GM12892 (cell line): ENCODE measurements around the gene GSS.

ENCODE experiments used
- DNase-seq: peaks from one replicate; pipeline ENCODE4 v3.0.0; 2011; ENCODE audit not compliant: insufficient read length
- FAIRE-seq: peaks from 2 replicates; lab custom pipeline; 2011; peaks lifted over from hg19 to GRCh38; lab: Jason Lieb, UNC
- POLR2A ChIP-seq: IDR thresholded peaks from 2 replicates; pipeline ENCODE4 v1.6.1; 2011; ENCODE audit warnings: low read depth, low read length, control low read depth
- POLR2AphosphoS5 ChIP-seq: IDR thresholded peaks from 2 replicates; pipeline ENCODE4 v1.6.1; 2011; ENCODE audit warnings: low read depth, low read length, control low read depth
- TAF1 ChIP-seq: IDR thresholded peaks from 2 replicates; pipeline ENCODE4 v1.6.1; 2011; ENCODE audit warnings: low read depth, mild to moderate bottlenecking, control low read depth, low read length, borderline replicate concordance

The GSS gene

DNA sequence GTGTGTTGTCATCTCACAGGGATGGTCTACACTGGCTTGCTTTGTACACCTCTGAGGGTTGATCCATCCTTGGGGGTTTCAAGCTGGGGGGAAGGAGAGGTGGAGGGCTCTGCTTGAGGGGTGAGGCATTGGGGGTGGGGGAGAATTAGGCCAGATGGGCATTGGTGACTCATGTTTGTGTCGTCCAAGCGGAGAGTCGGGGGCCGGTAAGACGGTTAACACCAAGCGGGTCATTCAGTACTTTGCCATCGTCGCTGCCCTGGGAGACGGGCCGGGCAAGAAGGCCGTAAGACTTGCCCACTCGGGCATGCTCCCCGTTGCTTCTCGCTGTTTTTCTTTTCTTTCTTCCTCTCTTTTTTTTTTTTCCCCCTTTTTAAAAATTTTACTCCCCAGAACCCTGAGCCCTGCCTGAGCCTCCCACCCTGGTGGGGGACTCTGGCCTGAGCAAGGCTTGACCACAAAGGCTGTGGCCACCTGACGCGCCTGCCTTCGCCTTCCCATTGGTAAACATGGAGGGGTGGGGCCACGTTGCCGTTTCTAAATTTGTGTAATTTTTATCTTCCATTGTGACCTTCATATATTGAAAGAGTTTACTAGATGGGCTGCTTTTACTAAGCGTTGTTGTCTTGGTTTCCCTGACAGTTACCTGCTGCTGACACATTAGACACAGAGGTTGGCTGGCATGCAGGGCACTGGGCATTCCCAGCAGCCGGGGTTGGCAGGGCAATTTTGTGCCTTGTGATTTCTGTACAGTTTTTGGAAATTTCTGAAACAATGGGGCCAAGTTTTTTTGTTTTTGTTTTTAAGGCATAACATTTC is 26.9 kb upstream of the GSS start:
- FAIRE-seq (no peak), DNase-seq (no peak)
- TF ChIP-seq POLR2AphosphoS5 = no peak
- TF ChIP-seq TAF1 = no peak
- no peak for TF ChIP-seq POLR2A

DNA sequence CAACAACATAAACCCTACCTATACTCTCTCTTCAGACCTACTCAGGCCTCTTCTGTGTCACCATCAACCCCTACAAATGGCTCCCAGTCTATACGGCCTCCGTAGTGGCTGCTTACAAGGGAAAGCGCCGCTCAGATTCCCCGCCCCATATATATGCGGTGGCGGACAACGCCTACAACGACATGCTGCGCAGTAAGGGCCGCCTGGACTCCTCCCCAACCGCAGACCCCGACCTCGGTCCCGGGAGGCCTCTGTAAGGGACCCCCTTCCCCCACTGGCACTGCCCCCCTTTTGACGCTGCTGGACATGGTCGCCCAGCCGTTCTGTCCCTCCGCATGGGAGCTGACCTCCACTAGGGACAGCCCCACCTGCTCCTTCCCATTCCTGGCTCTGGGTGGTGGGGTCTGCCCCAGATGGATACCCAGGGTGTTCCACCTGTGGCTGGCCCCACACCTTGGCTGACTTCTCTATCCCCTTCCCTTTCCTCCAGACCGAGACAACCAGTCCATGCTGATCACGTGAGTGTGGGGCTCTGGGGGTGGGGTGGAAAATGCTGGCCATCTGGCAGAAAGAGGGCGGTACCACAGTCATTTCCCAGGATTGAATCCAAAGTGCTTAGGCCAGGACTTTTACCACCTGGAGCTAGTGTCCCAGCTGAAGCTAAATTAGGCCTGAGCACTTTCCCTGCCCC is 25.1 kb upstream of the GSS start:
- TF ChIP-seq TAF1 = no peak
- TF ChIP-seq POLR2AphosphoS5 = no peak
- TF ChIP-seq POLR2A = no peak
- DNase-seq (no peak), FAIRE-seq (no peak)

DNA sequence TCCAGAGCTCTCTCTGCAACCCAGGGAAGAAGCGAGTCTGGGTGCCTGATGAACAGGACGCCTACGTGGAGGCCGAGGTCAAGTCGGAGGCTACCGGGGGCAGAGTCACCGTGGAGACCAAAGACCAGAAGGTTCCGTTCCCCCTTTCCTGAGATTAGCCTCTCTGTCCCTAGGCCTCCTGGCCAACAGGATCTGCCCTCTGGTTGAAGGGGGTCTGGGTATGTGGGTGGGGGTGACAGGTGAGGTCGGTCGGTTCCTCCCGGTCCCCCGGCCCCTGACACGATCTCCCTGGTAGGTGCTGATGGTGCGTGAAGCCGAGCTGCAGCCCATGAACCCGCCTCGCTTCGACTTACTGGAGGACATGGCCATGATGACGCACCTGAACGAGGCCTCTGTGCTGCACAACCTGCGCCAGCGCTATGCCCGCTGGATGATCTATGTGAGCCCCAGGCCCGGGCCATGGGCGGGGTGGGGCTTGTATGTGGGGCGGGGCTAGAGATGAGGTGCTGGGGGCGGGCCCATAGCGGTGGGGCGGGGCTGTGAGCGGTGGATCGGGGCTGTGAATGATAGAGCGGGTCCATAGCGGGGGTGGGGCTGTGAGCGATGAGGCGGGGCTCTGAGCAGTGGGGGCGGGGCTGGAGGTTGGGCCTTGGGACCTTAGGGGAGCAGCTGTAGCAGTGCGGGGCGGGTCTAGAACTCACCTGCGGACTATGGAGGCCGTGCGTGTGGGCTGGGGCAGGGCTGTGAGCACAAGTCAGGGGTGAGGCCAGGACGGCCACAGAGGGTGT is 24.0 kb upstream of the GSS start:
- no peak for TF ChIP-seq POLR2A
- TF ChIP-seq TAF1 = no peak
- no peak for TF ChIP-seq POLR2AphosphoS5
- DNase-seq = no peak
- no peak for FAIRE-seq

- FAIRE-seq (no peak), DNase-seq (no peak)
- TF ChIP-seq TAF1 (no peak), POLR2A (no peak), POLR2AphosphoS5 (no peak)
Observed at GRCh38 chr20:34978092-34978744, 22.6 kb upstream of the GSS start.

DNA sequence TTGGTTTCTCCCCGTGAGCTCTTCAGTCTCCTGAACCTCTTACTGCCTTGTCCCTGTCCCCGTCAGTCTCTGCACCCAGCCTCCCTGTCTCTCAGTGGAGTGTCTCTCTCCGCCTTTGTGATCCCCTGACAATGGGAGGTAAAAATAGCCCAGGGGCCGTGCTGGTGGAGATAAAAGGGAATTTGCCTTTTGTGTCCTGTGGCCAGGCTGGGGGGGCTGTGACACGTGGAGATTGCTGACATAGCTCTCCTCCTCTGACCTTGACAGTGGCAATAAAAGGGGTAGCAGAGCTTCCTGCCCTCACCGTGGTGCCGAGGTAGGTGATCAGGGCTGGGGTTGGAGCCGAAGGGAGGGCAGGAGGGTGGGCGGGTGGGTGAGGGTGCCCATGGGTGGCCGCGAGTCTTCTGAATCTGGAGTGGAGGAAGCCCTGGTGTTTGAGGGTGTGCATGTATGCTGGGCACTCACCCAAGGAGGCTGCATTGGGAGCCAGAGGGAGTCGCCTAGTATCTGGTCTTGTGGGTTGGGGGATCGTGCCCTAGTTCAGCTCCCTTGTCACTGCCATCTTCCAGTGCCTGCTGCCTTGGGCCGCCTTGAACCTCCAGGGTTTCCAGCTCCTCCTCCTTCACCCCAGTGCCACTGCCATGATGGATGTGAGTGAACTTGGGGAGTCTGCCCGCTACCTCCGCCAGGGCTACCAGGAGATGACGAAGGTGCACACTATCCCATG is 21.9 kb upstream of the GSS start:
- TF ChIP-seq POLR2A (no peak), POLR2AphosphoS5 (no peak), TAF1 (no peak)
- DNase-seq = no peak
- no peak for FAIRE-seq

DNA sequence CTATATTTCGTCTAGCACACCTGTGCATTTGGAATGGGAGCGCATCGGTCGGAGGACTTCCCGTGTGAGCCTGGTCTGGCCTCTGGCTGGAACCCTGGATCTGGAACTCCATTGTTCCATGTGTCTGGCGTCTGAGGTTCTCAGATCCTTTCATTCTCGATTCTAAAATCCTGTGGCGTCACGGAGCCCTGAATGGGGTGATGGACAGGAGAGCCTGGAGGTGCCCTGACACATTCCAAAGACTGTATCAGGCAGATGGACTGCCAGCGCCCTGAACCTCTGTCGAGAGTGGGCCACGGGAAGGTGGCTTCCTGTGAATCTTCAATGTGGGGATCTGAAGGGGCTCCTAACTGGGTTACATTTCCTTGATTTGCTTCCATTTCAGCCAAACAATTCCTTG is 20.7 kb upstream of the GSS start:
- no peak for TF ChIP-seq POLR2AphosphoS5
- TF ChIP-seq POLR2A = no peak
- TF ChIP-seq TAF1 = no peak
- FAIRE-seq = no peak

GRCh38 chr20:34974246-34974645 is 18.6 kb upstream of the GSS start:
- no peak for DNase-seq
- TF ChIP-seq TAF1 (no peak), POLR2A (no peak), POLR2AphosphoS5 (no peak)
- no peak for FAIRE-seq

More for the DNA sequence above, 20.7 kb upstream of the GSS start:
- no peak for DNase-seq

DNA sequence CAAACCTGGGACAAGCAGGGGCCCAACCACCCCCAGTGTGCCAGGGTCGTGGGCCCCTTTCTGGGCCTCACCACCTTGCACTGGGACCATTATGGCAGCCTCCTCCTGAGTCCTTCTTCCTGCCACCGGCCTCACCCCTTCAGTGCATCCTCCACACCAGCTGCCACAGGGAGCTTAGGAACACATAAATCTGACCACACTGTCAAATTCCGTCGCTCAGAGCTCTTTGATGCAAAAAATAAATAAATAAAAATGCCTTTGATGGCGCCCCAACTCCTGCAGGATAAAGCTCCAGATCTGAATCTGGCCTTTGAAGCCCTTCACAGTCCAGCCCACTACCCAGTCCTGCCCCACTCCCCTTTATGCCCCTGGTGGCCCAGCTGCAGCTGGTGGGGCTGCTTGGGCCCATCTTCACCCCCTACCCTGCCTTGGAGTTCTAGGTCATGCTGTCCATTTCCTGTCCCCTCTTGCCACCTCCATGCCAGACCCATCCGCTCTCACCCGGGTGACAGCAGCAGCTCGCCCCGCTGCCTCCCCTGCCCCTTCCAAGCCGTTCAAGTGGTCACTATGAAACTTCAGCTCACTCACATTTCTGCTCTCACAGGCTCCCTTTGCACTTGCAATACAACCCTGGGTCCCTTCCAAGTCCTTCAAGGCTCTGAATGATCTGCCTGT is 16.1 kb upstream of the GSS start:
- DNase-seq = no peak
- FAIRE-seq = no peak
- no peak for TF ChIP-seq TAF1
- no peak for TF ChIP-seq POLR2A
- no peak for TF ChIP-seq POLR2AphosphoS5

DNA sequence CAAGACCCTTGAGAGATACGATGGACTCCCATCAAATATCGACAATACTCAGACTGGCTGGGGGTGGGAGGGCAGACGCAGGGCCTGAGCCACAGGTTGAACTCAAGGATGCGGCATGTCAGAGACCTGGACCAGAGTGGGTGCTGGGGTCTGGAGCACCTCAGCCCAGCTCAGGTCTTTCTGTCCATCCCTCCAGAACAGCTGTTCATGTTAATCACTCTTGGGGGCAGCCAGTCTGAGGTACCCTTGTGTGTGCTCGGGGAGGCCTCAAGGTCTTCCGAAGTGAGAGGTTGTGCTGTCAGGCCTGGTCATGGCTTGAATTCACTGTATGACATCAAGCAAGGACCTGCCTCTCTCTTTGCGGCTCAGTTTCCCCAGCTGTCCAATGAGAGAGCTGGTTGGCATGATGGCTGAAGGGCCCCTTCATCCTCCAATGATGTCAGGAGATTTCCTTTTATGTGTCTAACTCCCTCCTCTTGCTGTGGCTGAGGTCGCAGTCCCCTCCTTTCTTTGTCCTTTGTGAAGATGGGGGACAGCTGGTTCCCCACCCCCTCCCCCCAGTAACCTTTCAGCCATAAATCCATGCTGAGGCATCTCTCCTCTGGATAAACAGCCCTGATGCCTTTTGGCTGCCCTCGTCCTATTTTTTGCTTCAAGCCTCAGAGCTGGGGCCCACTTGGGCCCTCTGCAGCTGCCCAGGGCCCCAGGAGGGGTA is 15.4 kb upstream of the GSS start:
- DNase-seq (no peak), FAIRE-seq (no peak)
- TF ChIP-seq TAF1 (no peak), POLR2A (no peak), POLR2AphosphoS5 (no peak)
